COLO829 (cell line): Measurements from ENCODE around the gene FGFBP2.
"Not testable (repeated sequence)": the region's sequence is repeated elsewhere in the genome, so short reads cannot be mapped to it uniquely, and the experiment has no call there.

Experiments used
- DNase-seq: peaks from one replicate; pipeline ENCODE4 v3.0.0; 2012; ENCODE audit warnings: low spot score

The FGFBP2 gene

DNA sequence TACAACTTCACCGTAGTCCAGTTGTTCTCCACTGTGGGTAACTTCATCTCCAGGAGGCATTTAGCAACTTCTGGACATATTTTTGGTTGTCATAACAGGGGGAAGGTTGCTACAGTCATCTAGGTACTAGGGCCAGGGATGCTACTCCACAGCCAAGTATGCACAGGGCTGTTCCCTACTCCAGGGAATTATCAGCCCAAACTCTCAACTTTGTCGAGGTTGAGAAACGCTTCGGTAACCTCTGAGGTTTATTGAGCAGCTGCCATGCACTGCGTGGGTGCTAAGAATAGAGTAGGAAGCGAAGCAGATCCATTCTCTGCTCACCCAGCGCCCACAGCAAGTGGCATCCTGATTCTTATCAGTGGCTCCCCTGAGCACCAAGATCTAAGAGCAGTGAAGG is 32.7 kb downstream of the FGFBP2 start:
- no peak for DNase-seq

DNA sequence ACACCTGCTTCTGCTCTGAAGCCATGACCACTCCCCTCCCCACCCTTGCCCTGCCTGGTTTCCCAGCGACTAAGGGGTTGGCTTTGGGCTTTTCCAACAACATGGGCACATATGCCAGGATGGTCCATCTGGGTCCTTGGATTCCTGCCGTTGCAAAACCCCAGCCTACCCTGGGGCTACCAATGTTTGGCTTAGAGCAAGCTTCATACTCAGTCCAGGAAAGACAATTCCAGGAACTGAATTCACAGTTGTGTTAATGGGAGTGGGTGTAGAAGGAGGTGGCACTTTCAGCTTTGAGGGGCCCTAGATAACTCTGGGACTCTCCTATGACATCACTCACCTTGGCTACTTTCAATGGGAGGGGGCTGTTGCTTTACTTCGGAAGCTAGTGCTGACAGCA is 33.4 kb downstream of the FGFBP2 start:
- DNase-seq: no peak

DNA sequence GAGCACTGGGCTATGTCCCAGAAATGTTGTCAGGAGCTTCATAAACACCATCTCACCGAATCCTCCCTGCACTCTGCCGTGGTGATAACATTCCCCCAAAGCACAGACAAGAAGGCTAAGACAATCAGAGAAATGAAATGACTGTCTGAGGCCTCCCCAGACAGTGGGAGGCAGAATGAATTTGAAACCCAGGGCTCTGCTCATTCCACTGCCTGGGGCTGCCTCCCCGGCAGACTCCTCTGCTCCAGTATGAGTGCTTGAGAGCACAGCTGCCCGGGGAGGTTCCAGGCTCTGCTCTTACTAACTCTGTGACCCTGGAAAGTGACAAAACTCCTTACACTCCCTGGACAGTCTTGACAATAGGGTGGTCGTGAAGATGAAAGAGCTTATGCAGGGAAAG is 34.1 kb downstream of the FGFBP2 start:
- no peak for DNase-seq

DNA sequence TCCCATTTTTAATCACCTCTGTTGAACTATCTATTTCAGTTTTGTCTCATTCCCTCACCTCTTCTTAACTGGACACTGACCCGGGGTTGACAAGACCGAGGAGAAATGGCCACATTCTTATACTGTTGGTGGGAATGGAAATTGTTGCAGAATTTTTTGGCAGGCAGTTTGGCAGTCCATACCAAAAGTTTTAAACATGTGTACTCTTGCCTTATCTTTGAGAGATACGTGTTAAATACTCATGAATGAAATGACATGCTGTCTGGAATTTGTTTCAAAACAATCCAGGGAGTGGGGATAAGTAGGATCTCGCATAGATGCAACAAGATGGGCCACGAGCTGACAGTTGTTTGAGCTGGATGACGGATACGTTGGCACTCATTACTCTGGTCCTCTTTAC is 36.5 kb downstream of the FGFBP2 start:
- no peak for DNase-seq

DNA sequence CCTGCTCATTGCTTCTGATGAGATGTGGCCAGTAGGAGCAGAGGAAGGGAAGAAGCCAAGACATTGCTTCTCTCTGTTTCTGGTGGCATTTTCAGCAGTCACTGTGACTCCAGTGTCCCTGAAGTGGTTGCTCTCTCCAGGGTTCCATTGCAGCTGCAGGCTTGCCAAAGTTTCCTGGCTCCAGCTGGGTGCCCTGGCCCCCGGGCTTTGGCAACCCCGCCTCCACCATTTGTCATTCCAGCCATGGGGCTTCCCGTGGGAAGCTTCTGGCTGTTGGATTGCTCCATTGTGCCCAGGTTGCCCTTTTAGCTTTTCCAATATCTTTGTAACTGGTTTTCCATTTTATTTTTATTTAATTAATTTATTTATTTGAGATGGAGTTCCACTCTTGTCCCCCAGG is 37.1 kb downstream of the FGFBP2 start:
- DNase-seq: no peak

DNA sequence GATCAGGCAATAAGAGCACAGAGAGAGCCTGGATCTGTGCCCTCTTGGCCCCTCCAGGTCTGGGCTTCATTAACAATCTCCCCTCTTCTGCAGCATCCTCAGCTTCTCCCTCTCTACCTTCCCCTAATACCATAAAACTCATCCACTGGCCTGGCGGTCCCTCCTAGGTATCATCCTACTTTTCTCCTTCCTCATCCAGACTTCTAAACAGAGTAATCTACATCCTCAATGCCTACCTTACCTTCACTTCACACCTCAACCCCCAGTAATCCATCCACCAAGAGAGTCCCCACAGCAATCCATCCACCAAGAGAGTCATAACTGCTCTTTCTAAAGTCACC is 41.4 kb downstream of the FGFBP2 start:
- DNase-seq: no peak

DNA sequence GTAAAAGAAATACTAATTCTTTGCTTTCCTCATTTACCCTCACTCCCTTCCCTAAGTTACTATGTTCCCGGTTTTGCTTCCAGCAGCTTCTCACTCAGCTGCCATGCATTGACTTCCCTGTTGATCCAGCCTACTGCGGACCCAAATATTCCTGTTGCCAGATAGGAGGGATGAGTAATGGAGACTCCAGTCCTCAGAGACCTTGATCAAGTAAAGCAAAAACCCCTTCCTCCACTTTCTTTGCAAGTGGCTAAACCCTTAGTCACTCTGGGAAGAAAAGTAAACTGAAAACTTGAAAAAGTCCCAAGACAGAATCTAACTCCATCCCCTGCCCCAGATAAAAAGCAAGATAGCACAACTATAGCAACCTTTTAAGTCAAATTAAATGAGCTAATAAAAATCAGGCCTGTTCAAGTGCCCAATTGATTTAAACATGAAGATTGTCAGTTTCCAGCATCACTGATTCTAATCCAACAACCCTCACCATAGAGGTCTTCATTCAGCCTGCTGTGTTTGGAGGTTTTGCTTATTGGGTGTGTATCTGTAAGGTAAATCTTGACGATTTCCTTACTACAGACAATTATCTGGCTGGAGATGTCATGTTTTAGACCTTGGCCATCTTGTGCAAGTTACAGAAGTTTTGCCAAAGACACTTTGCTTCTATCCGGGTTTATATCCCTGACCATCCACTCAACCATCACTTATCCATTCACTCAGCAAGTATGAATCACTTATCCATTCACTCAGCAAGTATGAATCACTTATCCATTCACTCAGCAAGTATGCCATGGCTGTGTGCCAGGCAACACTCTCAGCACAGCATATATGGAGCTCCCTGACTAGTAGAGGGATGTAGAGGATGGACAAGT is 42.0 kb downstream of the FGFBP2 start:
- peak; percentile 42 for DNase-seq

- DNase-seq: no peak
These were observed 44.4 kb downstream of the FGFBP2 start for GRCh38 chr4:15918484-15919129.

DNA sequence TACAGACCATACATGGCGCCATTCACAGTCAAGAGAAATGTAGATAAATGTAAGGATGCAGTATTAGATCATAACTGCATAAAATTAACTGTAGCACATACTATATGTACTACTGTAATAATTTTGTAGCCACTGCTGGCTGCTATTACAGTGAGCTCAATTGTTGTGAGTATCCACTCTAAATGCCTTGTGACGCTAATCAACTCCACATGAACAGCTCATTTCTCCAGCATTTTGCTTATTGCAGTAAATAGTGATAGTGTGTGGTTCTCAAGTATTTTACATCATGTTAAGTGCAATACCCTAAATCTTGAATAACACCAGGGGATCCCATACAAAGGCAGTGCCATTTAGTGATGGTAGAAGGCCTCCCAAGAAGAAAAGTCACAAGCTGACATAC is 45.7 kb downstream of the FGFBP2 start:
- DNase-seq: peak; percentile 12

DNA sequence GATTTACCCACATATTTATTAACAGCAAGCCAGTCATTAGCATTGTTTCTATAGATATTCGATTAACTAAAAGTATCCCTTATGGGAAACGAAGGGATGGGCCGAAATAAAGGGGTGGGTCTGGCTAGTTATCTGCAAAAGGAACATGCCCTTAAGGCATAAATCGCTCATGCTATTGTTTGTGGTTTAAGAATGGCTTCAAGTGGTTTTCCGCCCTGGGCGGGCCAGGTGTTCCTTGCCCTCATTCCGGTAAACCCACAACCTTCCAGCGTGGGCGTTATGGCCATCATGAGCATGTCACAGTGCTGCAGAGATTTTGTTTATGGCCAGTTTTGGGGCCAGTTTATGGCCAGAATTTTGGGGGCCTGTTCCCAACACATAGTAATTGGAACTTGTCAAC is 46.6 kb downstream of the FGFBP2 start:
- not testable (repeated sequence) for DNase-seq

- DNase-seq: no peak
These were observed 48.2 kb downstream of the FGFBP2 start for GRCh38 chr4:15914736-15915135.

DNA sequence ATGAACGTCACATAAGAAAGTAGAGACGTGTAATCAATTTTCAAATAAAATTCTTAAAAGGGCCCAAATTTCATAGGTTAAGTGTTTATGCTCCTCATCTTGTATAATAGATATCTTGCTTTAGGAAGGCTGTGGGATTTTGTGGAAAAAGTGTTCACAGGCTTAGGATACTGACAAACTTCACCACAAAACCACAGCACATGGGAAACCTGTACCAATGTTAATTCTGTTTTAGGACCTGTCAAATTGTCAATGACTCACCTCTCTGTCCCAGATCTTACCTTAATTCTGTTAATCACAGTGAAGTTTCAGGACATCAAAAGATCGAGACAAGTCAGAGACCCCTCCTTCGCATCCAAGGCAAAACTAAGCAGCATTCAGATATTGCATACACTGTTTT is 48.7 kb downstream of the FGFBP2 start:
- DNase-seq: no peak

DNA sequence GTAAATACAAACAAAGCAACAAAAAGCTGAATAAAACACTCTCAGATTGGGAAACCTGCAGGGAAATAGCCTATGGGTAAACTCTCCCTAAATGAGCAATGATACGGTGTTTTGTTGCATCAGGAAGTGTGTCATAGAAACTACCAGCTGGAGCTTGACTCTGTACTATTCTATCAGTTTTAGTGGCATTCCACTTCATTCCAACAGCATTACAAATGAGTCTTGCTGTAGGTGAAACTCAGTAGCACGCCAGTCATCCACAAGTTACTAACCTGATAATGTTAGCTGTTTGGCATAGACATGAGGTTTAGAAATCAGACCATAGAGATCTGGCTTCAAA is 49.4 kb downstream of the FGFBP2 start:
- peak; percentile 37 for DNase-seq

DNA sequence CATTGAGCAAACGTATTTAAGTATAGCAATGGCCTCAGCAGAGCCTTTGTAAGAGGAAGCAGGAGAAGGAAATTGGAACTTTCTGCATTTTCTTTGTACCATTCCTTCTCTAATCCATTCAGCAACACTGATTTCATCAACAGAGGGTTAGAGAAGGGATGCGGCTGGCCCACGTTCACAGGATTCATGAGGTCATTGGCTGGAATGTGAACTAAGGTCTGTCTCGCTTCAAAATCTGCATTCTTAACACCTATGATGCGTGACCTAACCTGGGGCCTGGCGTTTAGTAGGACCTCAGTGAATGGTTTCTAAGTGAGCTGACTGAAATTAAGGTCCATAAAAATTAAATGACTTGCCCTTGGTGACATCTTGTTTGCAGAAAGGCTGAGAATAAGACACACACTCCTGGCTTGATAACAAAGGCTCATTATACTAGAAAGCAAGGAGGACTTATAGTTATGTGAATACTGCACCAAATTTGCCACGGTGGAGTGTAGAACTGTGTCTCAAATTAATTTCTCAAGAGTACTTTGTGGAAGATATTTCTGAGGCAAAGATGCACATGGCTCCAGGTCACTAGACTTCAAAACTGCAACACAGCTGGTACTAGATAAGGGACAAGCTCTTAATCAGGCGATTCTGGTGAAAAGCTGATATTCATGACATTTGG is 49.9 kb downstream of the FGFBP2 start:
- peak; percentile 6 for DNase-seq

- DNase-seq: no peak
These were observed 50.7 kb downstream of the FGFBP2 start for GRCh38 chr4:15912236-15912635.
